ENCODE measurements around the gene EHD1. TPM values are rescaled to one million over a fixed set of nuclear protein-coding genes. Genes with fewer than 3 reads are reported as not detected.

Gene EHD1
- total RNA-seq, 2 donors from 2014 or later = 67.4 to 140 TPM

DNA sequence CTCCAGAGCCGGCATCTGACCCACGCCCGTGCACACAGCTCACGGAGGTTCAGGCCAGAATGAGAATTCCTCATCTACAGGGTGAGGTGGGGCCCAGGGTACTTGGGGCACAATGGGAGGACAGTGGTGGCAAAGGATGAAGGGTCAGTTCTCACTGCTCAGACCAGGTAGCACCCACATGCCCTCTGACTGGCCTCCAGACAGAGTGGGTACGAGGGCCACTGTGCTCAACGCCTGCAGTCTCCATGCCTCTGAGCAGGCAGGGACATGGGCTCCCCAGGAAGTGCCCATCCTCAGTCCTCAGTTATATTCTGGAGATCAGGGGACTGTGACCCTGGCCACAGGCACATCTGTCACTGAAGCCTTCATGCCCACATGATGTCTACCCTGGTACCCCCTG is 20.9 kb downstream of the EHD1 start:
- peaks cover 62 to 95% of the 10 kb centered on the region in 2 donors for H3K4me1 ChIP-seq (ENCODE audit: control insufficient read depth in 1 of 2, low read depth in 2 of 2)
- H3K27me3 ChIP-seq (replicated peaks; ENCODE audit: insufficient read depth) = no peaks in the 10 kb centered on the region
- ATAC-seq (ENCODE audit: insufficient number of reproducible peaks, low FRiP score, low read depth) (no peak), DNase-seq (ENCODE audit: low spot score) (no peak)
- TF ChIP-seq, protein P1, sequence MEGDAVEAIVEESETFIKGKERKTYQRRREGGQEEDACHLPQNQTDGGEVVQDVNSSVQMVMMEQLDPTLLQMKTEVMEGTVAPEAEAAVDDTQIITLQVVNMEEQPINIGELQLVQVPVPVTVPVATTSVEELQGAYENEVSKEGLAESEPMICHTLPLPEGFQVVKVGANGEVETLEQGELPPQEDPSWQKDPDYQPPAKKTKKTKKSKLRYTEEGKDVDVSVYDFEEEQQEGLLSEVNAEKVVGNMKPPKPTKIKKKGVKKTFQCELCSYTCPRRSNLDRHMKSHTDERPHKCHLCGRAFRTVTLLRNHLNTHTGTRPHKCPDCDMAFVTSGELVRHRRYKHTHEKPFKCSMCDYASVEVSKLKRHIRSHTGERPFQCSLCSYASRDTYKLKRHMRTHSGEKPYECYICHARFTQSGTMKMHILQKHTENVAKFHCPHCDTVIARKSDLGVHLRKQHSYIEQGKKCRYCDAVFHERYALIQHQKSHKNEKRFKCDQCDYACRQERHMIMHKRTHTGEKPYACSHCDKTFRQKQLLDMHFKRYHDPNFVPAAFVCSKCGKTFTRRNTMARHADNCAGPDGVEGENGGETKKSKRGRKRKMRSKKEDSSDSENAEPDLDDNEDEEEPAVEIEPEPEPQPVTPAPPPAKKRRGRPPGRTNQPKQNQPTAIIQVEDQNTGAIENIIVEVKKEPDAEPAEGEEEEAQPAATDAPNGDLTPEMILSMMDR (IDR thresholded peaks at IDR 0.05) = no peak
- no peaks in the 10 kb centered on the region for H3K9me3 ChIP-seq
- H3K27ac ChIP-seq = peak overlapping the region; percentile 83 to 96
- H3K4me3 ChIP-seq = no peak overlapping the region
- H3K36me3 ChIP-seq = peaks cover 33% of the 10 kb centered on the region

DNA sequence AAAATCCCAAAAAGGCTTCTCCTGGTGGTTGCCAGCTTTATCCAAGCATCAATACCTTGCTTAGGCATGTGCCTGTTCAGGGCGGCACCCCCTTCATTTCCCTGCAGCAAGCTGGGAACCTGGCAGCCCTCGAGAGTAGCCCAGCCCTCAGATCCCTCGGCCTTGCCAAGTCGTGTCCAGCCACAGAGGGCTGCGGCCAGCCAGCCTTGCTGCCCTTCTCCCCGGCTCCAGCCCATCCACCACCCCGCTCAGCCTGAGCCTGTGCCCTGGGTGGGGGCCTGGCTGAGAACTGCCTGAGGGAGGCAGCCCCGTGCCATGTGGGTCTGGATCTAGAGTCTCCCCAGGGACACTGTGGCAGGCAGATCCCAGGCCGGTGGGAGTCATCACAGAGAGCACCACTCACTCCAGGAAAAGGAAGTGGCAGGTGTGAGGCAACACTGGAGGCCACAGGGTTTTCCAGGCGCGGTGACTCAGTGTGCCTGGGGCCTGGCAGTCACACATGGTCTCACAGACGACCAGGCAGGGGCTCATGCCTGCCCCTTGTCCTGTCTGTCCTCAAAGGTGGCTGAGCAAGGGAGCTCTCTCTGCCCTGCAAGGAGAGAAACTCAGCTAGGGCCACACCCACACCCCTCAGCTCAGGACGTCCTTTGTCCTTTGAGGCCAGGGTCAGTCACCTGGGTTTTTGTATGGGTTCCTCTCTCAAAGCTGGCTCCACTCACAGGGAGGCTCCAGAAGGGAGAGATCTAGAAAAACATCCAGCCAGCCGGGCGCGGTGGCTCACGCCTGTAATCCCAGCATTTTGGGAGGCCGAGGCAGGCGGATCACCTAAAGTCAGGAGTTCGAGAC is 21.8 kb downstream of the EHD1 start:
- peak; percentile 89 for DNase-seq (ENCODE audit: low spot score)
- H3K27me3 ChIP-seq (replicated peaks; ENCODE audit: insufficient read depth) = no peaks in the 10 kb centered on the region
- peak overlapping the region; percentile 11 for H3K4me3 ChIP-seq
- peaks cover 53 to 86% of the 10 kb centered on the region in 2 donors for H3K4me1 ChIP-seq (ENCODE audit: control insufficient read depth in 1 of 2, low read depth in 2 of 2)
- peaks cover 33% of the 10 kb centered on the region for H3K36me3 ChIP-seq
- peak overlapping the region; percentile 83 to 96 for H3K27ac ChIP-seq
- ATAC-seq (ENCODE audit: insufficient number of reproducible peaks, low FRiP score, low read depth) = peak; percentile 69
- H3K9me3 ChIP-seq = no peaks in the 10 kb centered on the region
- TF ChIP-seq, protein P1 (IDR thresholded peaks at IDR 0.05) = no peak

DNA sequence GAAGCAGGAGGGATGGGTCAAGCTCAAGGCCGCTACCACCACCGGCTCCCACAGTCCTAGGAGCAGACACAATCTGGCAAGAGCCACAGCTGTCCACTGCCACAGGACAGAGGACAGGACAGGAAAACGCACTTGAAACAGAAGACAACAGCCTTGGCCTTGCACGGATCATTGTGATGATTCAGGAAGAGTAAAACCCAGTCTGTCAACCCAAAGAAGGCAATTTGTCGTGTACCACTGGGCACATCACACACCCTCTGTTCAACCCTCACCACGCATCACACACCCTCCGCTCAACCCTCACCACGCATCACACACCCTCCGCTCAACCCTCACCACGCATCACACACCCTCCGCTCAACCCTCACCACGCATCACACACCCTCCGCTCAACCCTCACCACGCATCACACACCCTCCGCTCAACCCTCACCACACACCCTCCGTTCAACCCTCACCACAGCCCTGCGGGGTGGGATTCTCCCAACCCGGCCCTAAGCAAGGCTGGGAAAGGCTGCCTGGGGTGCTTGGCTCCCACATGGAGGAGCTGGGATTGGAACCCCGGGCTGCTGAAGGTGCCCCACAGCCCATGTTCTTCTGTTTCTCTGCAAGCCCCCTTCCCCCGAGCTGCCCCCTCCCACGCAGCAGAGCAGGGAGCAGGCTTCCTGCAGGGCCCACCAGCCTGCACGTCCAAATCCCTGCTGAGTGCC is 22.7 kb downstream of the EHD1 start:
- ATAC-seq (ENCODE audit: insufficient number of reproducible peaks, low FRiP score, low read depth) = no peak
- peaks cover 33% of the 10 kb centered on the region for H3K36me3 ChIP-seq
- no peaks in the 10 kb centered on the region for H3K9me3 ChIP-seq
- DNase-seq (ENCODE audit: low spot score) = no peak
- H3K4me1 ChIP-seq (ENCODE audit: control insufficient read depth in 1 of 2, low read depth in 2 of 2) = peaks cover 50 to 85% of the 10 kb centered on the region in 2 donors
- H3K27me3 ChIP-seq (replicated peaks; ENCODE audit: insufficient read depth) = no peaks in the 10 kb centered on the region
- TF ChIP-seq, protein P1 (IDR thresholded peaks at IDR 0.05) = no peak
- H3K27ac ChIP-seq = peak overlapping the region; percentile 83 to 96
- H3K4me3 ChIP-seq = peak overlapping the region; percentile 35

DNA sequence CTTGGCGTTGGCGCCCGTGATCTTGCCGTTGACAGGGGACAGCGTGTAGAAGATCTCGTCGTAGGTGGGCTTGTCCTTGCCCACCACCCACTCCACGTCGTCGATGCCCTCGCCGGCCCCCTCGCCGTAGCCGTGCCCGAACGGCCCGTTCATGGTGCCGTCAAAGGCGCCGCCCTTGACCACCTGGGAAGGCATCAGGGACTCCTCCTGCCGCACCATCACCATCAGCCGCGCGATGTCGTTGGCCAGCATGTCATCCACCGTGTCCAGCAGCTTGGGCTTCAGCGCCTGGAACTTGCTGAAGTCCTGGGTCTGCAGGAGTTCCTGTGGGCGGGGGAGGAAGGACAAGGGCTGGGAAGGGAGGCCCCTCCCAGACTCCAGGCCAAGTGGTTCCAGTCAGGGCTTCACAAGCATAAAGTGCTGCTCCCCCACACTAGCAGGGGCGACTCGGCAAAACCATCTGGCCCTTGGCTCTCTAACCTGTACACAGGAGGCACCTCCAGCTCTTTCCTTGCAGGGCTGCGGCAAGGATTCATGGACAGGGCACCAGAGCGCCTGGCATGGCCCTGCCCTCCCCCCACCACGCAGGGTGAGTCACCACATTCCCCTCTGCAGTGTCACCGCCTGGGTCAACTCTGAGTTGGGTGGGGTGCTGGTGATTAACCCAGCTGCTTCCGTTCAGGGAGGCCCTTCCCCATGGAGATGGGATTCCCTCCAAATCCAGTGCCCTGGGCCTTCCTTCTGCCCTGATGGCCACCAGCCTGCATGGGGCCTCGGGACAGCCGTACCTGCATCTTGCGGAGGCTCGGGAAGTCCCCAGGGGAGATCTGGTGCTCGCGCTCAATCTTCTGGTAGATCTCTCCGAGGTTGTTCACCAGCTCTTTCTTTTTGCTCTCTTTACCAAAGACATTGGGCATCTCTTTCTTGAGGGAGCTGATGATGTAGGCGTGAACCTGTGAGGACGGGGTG is 23.6 kb downstream of the EHD1 start:
- Histone ChIP-seq H3K4me1 (ENCODE audit: control insufficient read depth in 1 of 2, low read depth in 2 of 2) (peaks cover 52 to 83% of the 10 kb centered on the region in 2 donors), H3K36me3 (peaks cover 33% of the 10 kb centered on the region), H3K27me3 (replicated peaks; ENCODE audit: insufficient read depth) (no peaks in the 10 kb centered on the region), H3K9me3 (no peaks in the 10 kb centered on the region), H3K27ac (peak overlapping the region; percentile 83 to 96), H3K4me3 (peak overlapping the region; percentile 35)
- TF ChIP-seq, protein P1 (IDR thresholded peaks at IDR 0.05) = no peak
- DNase-seq (ENCODE audit: low spot score) = peak; percentile 88
- ATAC-seq (ENCODE audit: insufficient number of reproducible peaks, low FRiP score, low read depth) = peak; percentile 58

All from thoracic aorta (tissue), 2 donors.